Endothelial cell of umbilical vein (primary cell): Measurements from ENCODE around the gene OR11H7. TPM values are rescaled to one million over a fixed set of nuclear protein-coding genes. Genes with fewer than 3 reads are reported as not detected.

Experiments
- BruUV-seq: library from RNA; stranded (reverse); fragments of 400-500 nt; replicated peaks from 2 replicates; lab custom pipeline; 2021; lab: Mats Ljungman, UMichigan
- CTCF ChIA-PET: fragments of 300-600, 350-600 bp; sonication (Branson Sonifier 250); formaldehyde crosslinking; loops from one replicate; lab custom pipeline; 2021; ENCODE audit warnings: antibody characterized with exemption, inconsistent platforms; lab: Charles Lee
- POLR2A ChIA-PET: fragments of 300-600, 350-600 bp; sonication (Branson Sonifier 250); formaldehyde crosslinking; loops from one replicate; lab custom pipeline; 2021; ENCODE audit warnings: antibody characterized with exemption, inconsistent platforms; lab: Charles Lee
- DNase-seq: peaks from one replicate; pipeline ENCODE4 v3.0.0-alpha.2; 2011; ENCODE audit warnings: low read depth, low spot score
- FAIRE-seq: peaks from 2 replicates; lab custom pipeline; 2011; peaks lifted over from hg19 to GRCh38; lab: Jason Lieb, UNC
- H2AFZ ChIP-seq: 2 replicates; pipeline ENCODE4 v1.6.0; 2012; ENCODE audit warnings: low read depth, low read length, control low read depth, inconsistent platforms
- H3K27ac ChIP-seq: 2 replicates; pipeline ENCODE4 v1.5.1; 2011; ENCODE audit warnings: low read depth, mild to moderate bottlenecking, control low read depth, low read length, moderate library complexity; ENCODE audit not compliant: insufficient read depth
- H3K27me3 ChIP-seq, 2 experiments: 2 replicates each; pipeline versions ENCODE4 v1.6.0 to v1.6.1; 2011; ENCODE audit warnings: low read length in 2 of 2, mixed read lengths in 1 of 2; ENCODE audit not compliant: control insufficient read depth in 2 of 2, insufficient read depth in 2 of 2
- H3K36me3 ChIP-seq, 2 experiments: 2 replicates in 1 of 2; 3 replicates in 1 of 2; pipeline ENCODE4 v1.5.1; 2011; ENCODE audit warnings: low read length in 2 of 2, mild to moderate bottlenecking in 1 of 2, moderate library complexity in 1 of 2; ENCODE audit not compliant: control insufficient read depth in 2 of 2, insufficient read depth in 2 of 2; ENCODE audit errors: extremely low read depth in 1 of 2
- H3K4me1 ChIP-seq: 3 replicates; pipeline ENCODE4 v1.5.1; 2011; ENCODE audit warnings: mild to moderate bottlenecking, low read length; ENCODE audit not compliant: control insufficient read depth, insufficient read depth; ENCODE audit errors: extremely low read depth
- H3K4me2 ChIP-seq: 2 replicates; pipeline ENCODE4 v1.6.1; 2011; ENCODE audit warnings: low read length, control low read depth, mixed read lengths; ENCODE audit not compliant: insufficient read depth
- H3K4me3 ChIP-seq, 3 experiments: fragments of 200-600 bp in 1 of 3; sonication (generic), shearing (Covaris generic) in 1 of 3; replicated peaks in 1 of 3; 2 replicates each; pipeline ENCODE4 v1.5.1; 2011 to 2016; ENCODE audit warnings: control low read depth in 3 of 3, low read length in 3 of 3, mild to moderate bottlenecking in 2 of 3, inconsistent platforms in 1 of 3, low read depth in 1 of 3, moderate library complexity in 1 of 3; ENCODE audit not compliant: insufficient read depth in 1 of 3
- H3K79me2 ChIP-seq: 2 replicates; pipeline ENCODE4 v1.6.0; 2012; ENCODE audit warnings: low read length, inconsistent platforms; ENCODE audit not compliant: control insufficient read depth, insufficient read depth
- H3K9ac ChIP-seq: replicated peaks from 2 replicates; pipeline ENCODE3; 2011; ENCODE audit warnings: low read length, control low read depth; ENCODE audit not compliant: insufficient read depth; ENCODE audit errors: extremely low read depth
- H3K9me1 ChIP-seq: replicated peaks from 3 replicates; pipeline ENCODE4 v1.6.0; 2011; ENCODE audit warnings: mild to moderate bottlenecking, low read length; ENCODE audit not compliant: control insufficient read depth, insufficient read depth; ENCODE audit errors: extremely low read depth
- H3K9me3 ChIP-seq: replicated peaks from 2 replicates; pipeline ENCODE4 v1.5.1; 2012; ENCODE audit warnings: low read length, inconsistent platforms; ENCODE audit not compliant: control insufficient read depth, insufficient read depth
- H4K20me1 ChIP-seq: replicated peaks from 2 replicates; pipeline ENCODE3; 2011; ENCODE audit warnings: mild to moderate bottlenecking, low read length; ENCODE audit not compliant: control insufficient read depth, insufficient read depth; ENCODE audit errors: extremely low read depth
- CTCF ChIP-seq, 2 donors: IDR thresholded peaks; 1 replicate in 1 of 2; 2 replicates in 1 of 2; pipeline ENCODE4 v1.5.1; 2011; ENCODE audit warnings: low read length in 2 of 2, mild to moderate bottlenecking in 2 of 2, moderate library complexity in 2 of 2, control low read depth in 1 of 2, inconsistent platforms in 1 of 2, low read depth in 1 of 2; ENCODE audit not compliant: insufficient read depth in 1 of 2; ENCODE audit errors: extremely low read depth in 1 of 2
- EZH2 ChIP-seq: IDR thresholded peaks from 2 replicates; pipeline ENCODE4 v1.6.1; 2012; ENCODE audit warnings: borderline replicate concordance, low read depth, mild to moderate bottlenecking, moderate library complexity, low read length, inconsistent platforms; ENCODE audit not compliant: severe bottlenecking
- FOS ChIP-seq: IDR thresholded peaks from 2 replicates; pipeline ENCODE4 v1.6.1; 2011; ENCODE audit warnings: mild to moderate bottlenecking, low read length, moderate library complexity, borderline replicate concordance; ENCODE audit not compliant: insufficient read depth
- GATA2 ChIP-seq: IDR thresholded peaks from 2 replicates; pipeline ENCODE4 v1.7.0; 2011; ENCODE audit warnings: low read depth, mild to moderate bottlenecking, moderate library complexity, mixed read lengths, low read length; ENCODE audit not compliant: insufficient read length, insufficient read depth
- JUN ChIP-seq: IDR thresholded peaks from 2 replicates; pipeline ENCODE4 v1.6.1; 2011; ENCODE audit warnings: borderline replicate concordance, low read depth; ENCODE audit not compliant: insufficient read length, insufficient read depth
- MYC ChIP-seq: IDR thresholded peaks from one replicate; pipeline ENCODE4 v1.6.1; 2011; ENCODE audit warnings: mild to moderate bottlenecking, low read depth, low read length
- POLR2A ChIP-seq: IDR thresholded peaks from 2 replicates; pipeline ENCODE4 v1.6.1; 2012; ENCODE audit warnings: low read depth, mild to moderate bottlenecking, control low read depth, low read length
- POLR2AphosphoS5 ChIP-seq: IDR thresholded peaks from 2 replicates; pipeline ENCODE4 v1.6.1; 2012; ENCODE audit warnings: low read depth, mild to moderate bottlenecking, control low read depth, low read length, moderate library complexity; ENCODE audit not compliant: insufficient read depth
- dilution Hi-C: fragments of 300-500 bp; cut with MboI; formaldehyde crosslinking; loops from one replicate; pipeline ENCODE4 v1.15.0; 2019; ENCODE audit warnings: low sequenced_read_pairs; ENCODE audit not compliant: extremely low pct_ligation_motif_present
- intact Hi-C: fragments of 100-400 bp; cut with micrococcal nuclease; formaldehyde crosslinking; loops from one replicate; pipeline ENCODE4 v1.10.0; 2022
- polyA plus RNA-seq, 4 experiments: library from polyadenylated mRNA; depleted of rRNA in 3 of 4; stranded (reverse) in 3 of 4; unstranded in 1 of 4; fragments of >200 nt; gene quantifications; 2 replicates each; pipeline versions ENCODE4 v1.2.1 to v1.2.3, GENCODE V29; 2011 to 2012; ENCODE audit warnings: missing spikeins in 1 of 4
- total RNA-seq: library from RNA; stranded (reverse); gene quantifications from 2 replicates; pipeline ENCODE4 v1.2.3, GENCODE V29; 2021
- TF ChIP-seq, protein P1 (sequence below): IDR thresholded peaks from 2 replicates; pipeline ENCODE4 v1.6.1; 2011; ENCODE audit not compliant: insufficient read depth, insufficient read length

OR11H7 gene
- total and polyA plus RNA-seq, 2 donors (not counting 3 experiments of a cell fraction or from before 2014, with no cell fraction given) = not detected

DNA sequence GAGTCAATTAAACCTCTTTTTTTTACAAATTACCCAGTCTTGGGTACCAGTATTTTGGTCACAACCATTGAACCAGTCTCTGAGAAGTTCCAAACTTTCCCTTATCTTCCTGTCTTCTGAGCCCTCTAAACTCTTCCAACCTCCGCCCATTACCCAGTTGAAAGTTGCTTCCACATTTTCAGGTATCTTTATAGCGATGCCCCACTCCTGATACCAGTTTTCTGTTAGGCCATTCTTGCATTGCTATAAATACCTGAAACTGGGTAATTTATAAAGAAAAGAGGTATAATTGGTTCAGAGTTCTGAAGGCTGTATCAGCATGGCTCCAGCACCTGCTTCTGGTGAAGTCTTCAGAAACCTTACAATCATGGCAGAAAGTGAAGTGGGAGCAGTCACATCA, 45.3 kb downstream of the OR11H7 start:
- no peak for FAIRE-seq
- TF ChIP-seq GATA2 = no peak
- TF ChIP-seq CTCF (IDR thresholded peaks at IDR 0.05; ENCODE audit: extremely low read depth in 1 of 2, insufficient read depth in 1 of 2, low read depth in 1 of 2, low read length in 2 of 2) = no peak
- no peak for TF ChIP-seq POLR2A
- TF ChIP-seq JUN = no peak
- TF ChIP-seq EZH2 = no peak
- TF ChIP-seq MYC = no peak
- no peak for TF ChIP-seq FOS
- no peak for TF ChIP-seq POLR2AphosphoS5
- TF ChIP-seq, protein P1, sequence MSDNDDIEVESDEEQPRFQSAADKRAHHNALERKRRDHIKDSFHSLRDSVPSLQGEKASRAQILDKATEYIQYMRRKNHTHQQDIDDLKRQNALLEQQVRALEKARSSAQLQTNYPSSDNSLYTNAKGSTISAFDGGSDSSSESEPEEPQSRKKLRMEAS = no peak
- DNase-seq = no peak
- no peaks in the 10 kb centered on the region for H3K9me3 ChIP-seq
- H2AFZ ChIP-seq = no peak overlapping the region
- POLR2A ChIA-PET = no interaction called here
- BruUV-seq = no TSS peak
- no peak overlapping the region for H3K4me3 ChIP-seq
- H4K20me1 ChIP-seq = no peaks in the 10 kb centered on the region
- dilution Hi-C loops (no loop called here), intact Hi-C loops (no loop called here)
- H3K27ac ChIP-seq = no peak overlapping the region
- no peak overlapping the region for H3K9ac ChIP-seq
- no peaks in the 10 kb centered on the region for H3K9me1 ChIP-seq
- peaks cover 3% of the 10 kb centered on the region for H3K4me1 ChIP-seq
- no peaks in the 10 kb centered on the region for H3K79me2 ChIP-seq
- CTCF ChIA-PET = no interaction called here
- H3K4me2 ChIP-seq = no peak overlapping the region
- H3K27me3 ChIP-seq = no peaks in the 10 kb centered on the region
- H3K36me3 ChIP-seq = no peaks in the 10 kb centered on the region
